ENCODE results near the gene EIF3K. TPM values are rescaled to one million over a fixed set of nuclear protein-coding genes. Genes with fewer than 3 reads are reported as not detected.

EIF3K gene
- total and polyA plus RNA-seq, 2 of the 8 experiments (the other 6 are each of a cell fraction or from before 2014, with no cell fraction given): 329 to 937 TPM

GRCh38 chr19:38661136-38661535 lies 42.1 kb downstream of the EIF3K start:
- ChIA-PET CTCF (ENCODE audit: partially characterized antibody) (interaction anchor here (0.6 to 1.3 kb wide), 6 partner anchors 10 to 153 kb away, joined by 3 to 6 read pairs (median 4); no protein-coding TSS in a partner anchor), POLR2A (ENCODE audit: partially characterized antibody) (interaction anchor here (1.2 to 21.5 kb wide), 5 partner anchors 10 to 45 kb away, joined by 6 to 495 read pairs (median 19); partner anchors contain the start of gene ACTN4)
- no peak overlapping the region for H3K4ac ChIP-seq (replicated peaks; ENCODE audit: insufficient read length, low read depth, low read length)
- no peak overlapping the region for H3K14ac ChIP-seq (ENCODE audit: insufficient read length)
- H2BK120ac ChIP-seq (replicated peaks; ENCODE audit: low read depth, low read length): no peak overlapping the region
- no peak overlapping the region for H4K8ac ChIP-seq (ENCODE audit: extremely low read depth, insufficient read depth, low read length)
- no peak overlapping the region for H3K27ac ChIP-seq (ENCODE audit: low read depth, low read length)
- no peak overlapping the region for H3K23ac ChIP-seq (ENCODE audit: insufficient read length)
- H4K20me1 ChIP-seq (replicated peaks in 1 of 2; ENCODE audit: control insufficient read depth in 1 of 2, insufficient read depth in 2 of 2, low read length in 2 of 2): peaks cover 11 to 47% of the 10 kb centered on the region in 2 experiments
- 0 out of 2 replicates have a peak overlapping the region, but pooled peaks have one; percentile 29 for H2AK5ac ChIP-seq (ENCODE audit: low read depth, low read length)
- no peaks in the 10 kb centered on the region for H3K27me3 ChIP-seq (replicated peaks in 1 of 4; ENCODE audit: control insufficient read depth in 3 of 4, extremely low read depth in 1 of 4, insufficient read depth in 3 of 4, low read length in 3 of 4)
- H4K91ac ChIP-seq (replicated peaks; ENCODE audit: insufficient read length, low read length): no peak overlapping the region
- H3K56ac ChIP-seq (replicated peaks; ENCODE audit: insufficient read length, low read depth, low read length): no peak overlapping the region
- H2BK15ac ChIP-seq (ENCODE audit: low read length): no peak overlapping the region
- no peak overlapping the region for H3K9ac ChIP-seq (replicated peaks in 1 of 4; ENCODE audit: extremely low read depth in 1 of 4, low read depth in 3 of 4, low read length in 3 of 4)
- H3K9me3 ChIP-seq (ENCODE audit: insufficient read depth in 2 of 2, low read depth in 1 of 2, low read length in 1 of 2): no peaks in the 10 kb centered on the region
- peaks cover 36 to 54% (median 44%) of the 10 kb centered on the region in 4 experiments for H3K4me1 ChIP-seq (replicated peaks in 1 of 4; ENCODE audit: control insufficient read depth in 3 of 4, insufficient read depth in 4 of 4, low read length in 3 of 4)
- peak; percentile 47; the same call in 1 of the 2 replicates for TF ChIP-seq POLR2AphosphoS5 (IDR thresholded peaks at IDR 0.05; ENCODE audit: low read depth, low read length)
- peak; percentile 67 for TF ChIP-seq NANOG (IDR thresholded peaks at IDR 0.05; ENCODE audit: insufficient read depth, low read depth, low read length, poor library complexity, severe bottlenecking)
- no peak for TF ChIP-seq SP2 (IDR thresholded peaks at IDR 0.05; ENCODE audit: low read length)
- TF ChIP-seq E2F6 (IDR thresholded peaks at IDR 0.05): no peak
- TF ChIP-seq BACH1 (IDR thresholded peaks at IDR 0.05; ENCODE audit: low read length): no peak
- TF ChIP-seq POLR2A (IDR thresholded peaks at IDR 0.05; ENCODE audit: control extremely low read depth in 1 of 2, low read depth in 2 of 2, low read length in 2 of 2): peak in 1 of 2 experiments; percentile 43; a peak in 1 of 3 replicates
- TF ChIP-seq PHF8 (conservative IDR thresholded peaks at IDR 0.05; ENCODE audit: low read depth, low read length): no peak
- TF ChIP-seq BCL11A (IDR thresholded peaks at IDR 0.05; ENCODE audit: low read depth in 2 of 2, low read length in 2 of 2): no peak
- no peak for TF ChIP-seq MAX (IDR thresholded peaks at IDR 0.05)
- no peak for TF ChIP-seq SUZ12 (IDR thresholded peaks at IDR 0.05; ENCODE audit: low read length)
- no peak overlapping the region for H2AFZ ChIP-seq (ENCODE audit: low read length)
- 74% methylated on average over 7 of the region's 7 CpGs; no CpG with 5 or more reads in 1 of the 2 experiments for WGBS, 2 experiments (ENCODE audit: extremely low coverage in 1 of 2, insufficient coverage in 1 of 2, insufficient read length in 1 of 2, insufficient replicate concordance in 2 of 2, low coverage in 1 of 2, low lambda C conversion rate in 2 of 2, missing lambda C conversion rate in 1 of 2)
- H3K36me3 ChIP-seq (ENCODE audit: control insufficient read depth in 2 of 4, insufficient read depth in 4 of 4, low read length in 3 of 4): no peaks in the 10 kb centered on the region; a peak in 1 of 8 replicates
- no peak overlapping the region for H2BK20ac ChIP-seq (ENCODE audit: low read length)
- H4K5ac ChIP-seq (ENCODE audit: insufficient read length, low read depth, low read length): no peak overlapping the region
- H2BK12ac ChIP-seq (ENCODE audit: low read depth, low read length): no peak overlapping the region
- H3K23me2 ChIP-seq (ENCODE audit: low read depth, low read length): no peaks in the 10 kb centered on the region
- DNase-seq (ENCODE audit: low read depth in 1 of 2, low spot score in 2 of 2) (no peak), FAIRE-seq (no peak)
- no peak overlapping the region for H3K18ac ChIP-seq (ENCODE audit: extremely low read depth, low read length)
- H3K79me2 ChIP-seq (ENCODE audit: control insufficient read depth in 1 of 2, insufficient read depth in 2 of 2, low read length in 2 of 2): peaks cover 20 to 91% of the 10 kb centered on the region in 2 experiments
- H3K4me2 ChIP-seq (ENCODE audit: insufficient read depth in 1 of 2, low read depth in 2 of 2, low read length in 2 of 2): no peak overlapping the region
- H2BK5ac ChIP-seq (ENCODE audit: low read depth, low read length): no peak overlapping the region
- H3K4me3 ChIP-seq (ENCODE audit: extremely low read depth in 1 of 4, insufficient read depth in 2 of 4, low read depth in 3 of 4, low read length in 4 of 4): no peak overlapping the region
- peaks cover 30% of the 10 kb centered on the region for H3K79me1 ChIP-seq (ENCODE audit: low read depth, low read length)

All from H1 (cell line).